Stimulated activated CD8-positive, alpha-beta memory T cell treated with anti-CD3 and anti-CD28 coated beads, Interleukin-15, amount 100 ng/mL, for 48 hours (primary cell): ENCODE results near the gene TLX2.
"Not testable (repeated sequence)": the region's sequence is repeated elsewhere in the genome, so short reads cannot be mapped to it uniquely, and the experiment has no call there.

Experiments
- DNase-seq, 2 donors: peaks; one replicate each; pipeline ENCODE4 v3.0.0-alpha.2; 2020; ENCODE audit warnings: low read depth in 2 of 2

The TLX2 gene

DNA sequence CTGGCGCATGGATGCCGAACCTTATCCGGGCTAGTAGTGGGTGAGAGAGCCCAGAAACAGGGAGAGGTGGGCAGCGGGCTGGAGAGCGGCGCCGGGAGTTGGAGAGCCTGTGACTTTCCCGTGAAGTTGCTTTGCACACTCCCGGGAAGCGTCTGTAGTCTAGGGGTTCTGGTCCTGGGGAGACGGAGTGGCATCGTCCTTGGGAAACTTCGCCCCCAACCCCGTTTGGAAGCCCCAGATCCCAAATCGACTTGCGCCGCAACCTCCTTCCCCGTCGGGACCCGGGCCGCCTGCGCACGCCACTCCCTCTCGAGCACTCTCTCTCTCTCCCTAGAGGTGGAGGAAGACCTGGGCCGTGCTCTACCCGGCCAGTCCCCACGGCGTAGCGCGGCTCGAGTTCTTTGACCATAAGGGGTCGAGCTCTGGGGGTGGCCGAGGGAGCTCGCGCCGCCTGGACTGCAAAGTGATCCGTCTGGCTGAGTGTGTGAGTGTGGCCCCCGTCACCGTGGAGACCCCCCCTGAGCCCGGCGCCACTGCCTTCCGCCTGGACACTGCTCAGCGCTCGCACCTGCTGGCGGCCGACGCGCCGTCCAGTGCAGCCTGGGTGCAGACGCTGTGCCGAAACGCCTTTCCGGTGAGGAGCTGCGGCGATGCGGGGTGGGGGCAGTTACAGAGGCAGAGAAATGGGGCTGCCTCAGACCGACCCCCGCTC lies 40.7 kb downstream of the TLX2 start:
- DNase-seq: no peak

DNA sequence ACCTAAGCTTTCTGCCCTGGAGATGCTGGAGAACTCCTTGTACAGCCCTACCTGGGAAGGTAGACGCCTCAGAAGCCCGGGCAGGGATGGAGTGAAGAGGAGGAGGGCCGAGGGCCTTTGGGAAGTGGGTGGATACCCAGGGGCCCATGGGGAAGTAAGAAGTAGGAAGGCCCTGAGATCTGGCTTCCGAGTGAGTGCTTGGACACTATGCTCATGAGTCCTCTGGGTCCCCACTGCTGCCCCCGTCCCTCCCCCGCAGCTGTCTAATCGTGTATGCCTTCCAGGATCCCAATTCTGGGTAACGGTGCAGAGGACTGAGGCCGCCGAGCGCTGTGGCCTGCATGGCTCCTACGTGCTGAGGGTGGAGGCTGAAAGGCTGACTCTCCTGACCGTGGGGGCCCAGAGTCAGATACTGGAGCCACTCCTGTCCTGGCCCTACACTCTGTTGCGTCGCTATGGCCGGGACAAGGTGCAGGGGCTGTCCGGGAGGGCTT lies 41.4 kb downstream of the TLX2 start:
- no peak for DNase-seq

DNA sequence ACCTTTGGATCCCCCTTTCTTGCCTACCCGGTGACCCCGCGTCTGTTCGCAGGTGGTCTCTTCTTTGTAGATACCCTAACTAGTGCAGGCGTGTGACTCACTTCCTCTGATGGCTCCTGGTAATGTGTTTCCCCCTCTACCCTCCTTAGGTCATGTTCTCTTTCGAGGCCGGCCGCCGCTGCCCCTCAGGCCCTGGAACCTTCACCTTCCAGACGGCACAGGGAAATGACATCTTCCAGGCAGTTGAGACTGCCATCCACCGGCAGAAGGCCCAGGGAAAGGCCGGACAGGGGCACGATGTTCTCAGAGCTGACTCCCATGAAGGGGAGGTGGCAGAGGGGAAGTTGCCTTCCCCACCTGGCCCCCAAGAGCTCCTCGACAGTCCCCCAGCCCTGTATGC lies 41.9 kb downstream of the TLX2 start:
- DNase-seq: no peak

DNA sequence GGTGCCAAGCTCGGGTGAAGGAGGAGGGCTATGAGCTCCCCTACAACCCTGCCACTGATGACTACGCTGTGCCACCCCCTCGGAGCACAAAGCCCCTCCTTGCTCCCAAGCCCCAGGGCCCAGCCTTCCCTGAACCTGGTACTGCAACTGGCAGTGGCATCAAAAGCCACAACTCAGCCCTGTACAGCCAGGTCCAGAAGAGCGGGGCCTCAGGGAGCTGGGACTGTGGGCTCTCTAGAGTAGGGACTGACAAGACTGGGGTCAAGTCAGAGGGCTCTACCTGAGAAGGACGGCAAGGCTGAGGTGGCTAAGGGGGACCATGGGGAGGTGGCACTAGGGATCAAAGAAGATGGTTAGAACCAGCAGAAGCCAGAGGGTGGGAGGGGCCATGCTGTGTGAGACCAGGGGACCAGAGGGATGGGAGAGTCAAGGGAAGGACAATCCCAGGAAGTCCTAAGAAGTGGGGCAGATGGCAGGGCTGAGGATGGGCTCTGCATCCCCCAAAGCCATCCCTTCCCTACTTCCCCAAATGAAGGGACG lies 42.7 kb downstream of the TLX2 start:
- DNase-seq: no peak

DNA sequence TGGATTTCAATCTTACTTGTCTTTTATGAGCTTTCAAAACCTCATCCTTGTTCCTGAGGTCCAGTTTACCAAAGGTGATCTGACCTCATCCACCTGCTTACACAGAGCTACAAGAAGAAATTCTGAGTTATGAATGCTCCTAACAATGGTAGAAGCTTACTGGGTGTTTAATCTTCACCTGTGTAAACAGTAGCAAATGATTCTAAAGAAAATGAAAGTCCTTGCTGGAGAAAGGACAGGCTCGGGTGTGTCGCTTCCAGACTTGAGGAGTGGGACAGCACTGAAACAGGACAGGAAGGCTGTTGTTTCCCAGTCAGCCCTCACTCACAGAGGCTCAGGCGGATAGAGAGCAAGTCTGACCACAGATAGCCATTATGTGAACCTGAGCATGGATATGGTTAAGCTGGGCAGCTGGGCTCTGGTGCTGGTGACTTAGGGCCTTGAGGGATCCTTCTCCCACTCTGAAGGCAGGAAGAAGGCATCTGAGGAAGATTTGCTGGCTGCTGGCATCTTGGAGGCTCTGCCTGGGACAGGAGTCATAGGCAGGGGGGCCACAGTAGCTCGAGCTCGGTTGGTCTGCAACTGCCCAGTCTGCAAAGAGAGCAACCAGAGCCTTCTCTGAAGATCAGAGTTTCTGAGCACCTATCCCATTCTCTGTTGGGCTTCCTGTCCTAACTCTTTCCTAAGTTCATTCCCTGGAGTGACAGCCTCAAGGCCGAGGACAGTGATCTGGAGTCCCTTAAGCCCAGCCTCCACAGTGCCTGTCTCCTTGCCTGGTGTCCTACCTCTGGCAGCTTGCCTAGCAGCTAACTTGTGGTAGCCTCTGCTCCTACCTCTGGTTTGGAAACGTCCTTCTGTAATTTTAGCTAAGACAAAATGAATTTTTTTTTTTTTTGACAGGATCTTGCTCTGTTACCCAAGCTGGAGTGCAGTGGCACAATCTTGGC lies 44.3 kb downstream of the TLX2 start:
- DNase-seq: no peak

DNA sequence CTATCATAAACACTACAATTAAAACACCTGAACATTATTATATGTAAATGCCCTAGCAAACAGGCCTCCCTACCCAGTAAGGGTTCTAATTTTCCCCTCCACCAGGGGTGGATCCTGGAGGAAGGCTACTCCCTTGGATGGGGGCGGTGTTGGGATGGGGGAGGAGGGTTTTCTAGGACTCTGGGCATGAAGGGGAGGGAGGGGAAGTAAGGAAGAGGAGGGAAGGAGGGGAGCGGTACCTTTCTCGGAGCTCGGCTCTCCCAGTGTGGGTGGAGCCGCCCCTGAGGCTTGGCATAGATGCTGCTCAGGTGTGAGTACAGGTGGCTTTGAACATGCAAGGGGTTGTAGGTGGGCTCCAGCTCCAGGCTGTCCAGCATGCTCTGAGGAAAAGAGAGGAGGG lies 45.7 kb downstream of the TLX2 start:
- no peak for DNase-seq

DNA sequence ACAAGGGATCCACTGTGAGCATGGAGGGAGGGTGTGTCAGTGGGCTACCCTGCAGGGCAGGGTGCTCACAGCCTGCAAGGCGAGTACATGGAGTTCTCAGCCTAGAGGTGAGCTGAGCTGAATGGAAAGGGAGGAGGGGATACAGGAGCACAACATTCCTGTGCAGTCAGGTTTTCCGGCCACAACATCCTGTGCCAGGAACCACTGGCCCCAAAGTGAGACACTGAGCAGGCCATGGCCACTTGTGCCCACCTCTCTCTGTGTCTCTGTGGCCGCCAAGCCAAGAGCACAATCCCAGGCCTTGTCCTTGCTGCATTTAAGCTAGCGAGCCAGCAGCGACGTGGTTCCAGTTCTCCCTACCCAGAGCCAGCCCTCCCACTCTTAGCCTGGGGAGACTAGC lies 46.3 kb downstream of the TLX2 start:
- DNase-seq: no peak

DNA sequence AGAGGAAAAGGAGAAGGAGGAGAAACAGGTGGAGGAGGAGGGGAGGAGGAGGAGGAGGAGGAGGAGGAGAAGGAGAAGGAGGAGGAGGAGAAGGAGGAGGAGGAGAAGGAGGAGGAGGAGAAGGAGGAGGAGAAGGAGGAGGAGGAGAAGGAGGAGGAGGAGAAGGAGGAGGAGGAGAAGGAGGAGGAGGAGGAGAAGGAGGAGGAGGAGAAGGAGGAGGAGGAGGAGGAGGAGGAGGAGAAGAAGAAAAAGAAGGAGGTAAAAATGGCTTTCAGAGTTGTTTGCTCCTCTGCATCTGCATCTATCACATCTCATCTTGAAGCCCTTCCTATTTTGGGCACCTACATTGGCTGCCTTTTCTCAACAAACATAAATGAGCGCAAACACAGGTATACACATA lies 46.8 kb downstream of the TLX2 start:
- not testable (repeated sequence) for DNase-seq

DNA sequence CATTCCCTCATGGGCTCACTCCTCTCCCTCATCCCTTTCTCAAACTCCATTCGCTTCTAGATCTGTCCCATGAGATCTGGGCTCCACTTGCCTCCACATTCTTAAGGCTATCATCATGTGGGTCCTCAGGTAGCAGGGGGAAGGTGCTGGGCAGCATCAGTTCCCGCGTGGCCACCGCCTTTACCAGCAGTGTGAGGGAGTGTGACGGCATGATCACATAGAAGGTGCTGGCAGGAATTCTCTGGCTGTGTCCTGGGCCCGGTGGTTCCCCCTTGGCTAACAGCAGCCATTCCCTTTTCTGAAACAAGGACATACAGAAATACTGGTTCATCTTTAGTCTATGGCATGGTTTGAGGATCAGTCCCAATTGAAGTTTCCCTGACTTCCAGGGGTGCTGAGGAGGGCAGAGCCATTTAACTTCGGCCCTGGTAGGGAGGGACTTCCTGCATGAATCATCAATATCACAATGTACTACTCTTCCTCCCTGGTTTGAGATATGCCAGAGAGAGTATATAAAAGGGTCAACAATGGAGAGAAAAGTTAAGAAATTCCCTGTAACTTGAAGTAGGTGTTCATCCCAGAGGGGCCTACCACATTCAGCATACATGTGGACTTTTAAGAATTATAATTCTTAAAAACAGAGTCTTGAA lies 48.0 kb downstream of the TLX2 start:
- no peak for DNase-seq

DNA sequence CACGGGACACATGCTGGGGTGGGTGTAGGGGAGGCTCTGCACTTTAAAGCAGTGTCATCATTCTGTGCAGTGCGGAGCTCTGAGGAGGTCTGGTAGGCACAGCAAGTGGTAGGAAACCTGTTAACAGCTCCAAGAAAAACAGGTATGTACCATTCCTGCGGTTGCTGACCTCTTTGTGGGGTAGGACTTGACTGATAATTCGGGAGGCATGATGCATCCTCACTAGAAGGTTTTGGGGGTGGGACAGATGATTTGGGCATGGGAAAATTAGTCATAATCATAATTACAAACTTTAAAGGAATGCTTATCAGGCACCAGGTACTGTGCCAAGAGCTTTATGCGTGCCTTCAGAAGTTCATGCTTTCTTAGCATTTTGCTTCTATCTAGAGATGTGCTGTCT lies 50.0 kb downstream of the TLX2 start:
- DNase-seq: no peak

DNA sequence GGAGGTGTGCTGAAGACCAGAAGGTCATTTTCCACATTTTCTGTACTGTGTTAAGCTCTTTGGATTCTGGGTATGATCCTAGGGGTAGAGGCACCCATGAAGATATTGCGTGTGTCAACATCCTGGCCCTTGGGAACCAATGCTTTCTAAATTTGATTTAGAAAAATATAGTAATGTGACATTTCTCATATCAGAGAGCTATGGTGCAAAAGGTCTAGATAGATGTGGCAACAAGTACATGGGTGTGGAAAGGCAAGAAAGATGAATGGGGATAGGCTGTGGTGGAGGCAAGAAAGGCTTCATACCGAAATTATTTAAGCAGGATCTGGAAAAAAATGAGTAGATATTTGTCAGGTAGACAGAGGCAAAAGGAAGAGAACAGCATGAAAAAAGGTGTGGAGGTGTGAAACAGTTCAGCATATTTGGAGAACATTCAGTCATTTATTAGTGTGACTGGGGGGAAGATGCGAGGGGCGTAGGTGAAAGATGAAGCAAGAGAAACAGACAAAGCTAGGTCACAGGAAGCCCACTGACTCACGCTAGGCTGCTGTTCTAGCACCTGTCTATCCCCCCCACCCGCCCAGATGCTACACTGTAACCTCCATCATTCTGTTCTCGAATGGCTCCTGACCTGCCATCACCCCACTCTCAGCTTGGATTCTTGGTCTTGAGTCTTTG lies 52.0 kb downstream of the TLX2 start:
- no peak for DNase-seq

DNA sequence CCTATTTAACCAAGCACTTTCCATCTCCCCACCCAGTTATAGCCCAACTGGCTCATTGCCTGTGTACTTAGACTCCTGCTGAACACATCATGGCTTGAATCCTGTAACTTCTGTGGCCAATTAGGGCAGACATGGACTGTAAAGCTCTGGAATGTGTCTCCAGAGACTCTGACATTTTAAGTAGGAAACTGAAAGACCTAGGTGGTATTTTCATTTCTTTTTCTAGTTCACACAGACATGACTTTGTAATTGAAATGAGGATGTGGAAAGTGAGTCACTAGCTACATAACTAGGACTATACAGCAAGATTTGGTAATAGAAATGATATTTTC lies 52.5 kb downstream of the TLX2 start:
- no peak for DNase-seq
